ENCODE results near the gene TMEM45A.

- 0 out of 2 replicates have a peak, but pooled peaks have one; percentile 40 for TF ChIP-seq ZFP3 (CRISPR knock-in tag; IDR thresholded peaks at IDR 0.05)
- TF ChIP-seq ESRRG (CRISPR knock-in tag; IDR thresholded peaks at IDR 0.05), result no peak
- no peak for TF ChIP-seq PPARA (CRISPR knock-in tag; IDR thresholded peaks at IDR 0.05; ENCODE audit: borderline replicate concordance)
- no peak for TF ChIP-seq ZC3H10 (CRISPR knock-in tag; IDR thresholded peaks at IDR 0.05)
Measured at GRCh38 chr3:100492059-100493006, at the start of gene TMEM45A.

All from SK-N-SH treated with all-trans-retinoic acid at 6 μM for 48 hours (cell line).